Large intestine (tissue), 3 donors: ENCODE data around the gene HOXA9. TPM values are rescaled to one million over a fixed set of nuclear protein-coding genes. Genes with fewer than 3 reads are reported as not detected.

Experiments used
- DNase-seq, 2 donors: peaks; one replicate each; pipeline versions ENCODE4 v3.0.0 to v3.0.0-alpha.2; 2013
- H3K27ac ChIP-seq: one replicate; pipeline ENCODE4 v1.5.1; 2013; ENCODE audit warnings: low read length
- H3K27me3 ChIP-seq: 2 replicates; pipeline ENCODE4 v1.6.1; 2013; ENCODE audit warnings: low read length; ENCODE audit not compliant: control insufficient read depth, insufficient read depth
- H3K36me3 ChIP-seq: 2 replicates; pipeline ENCODE4 v1.6.1; 2013; ENCODE audit warnings: low read length; ENCODE audit not compliant: control insufficient read depth, insufficient read depth
- H3K4me1 ChIP-seq: one replicate; pipeline ENCODE4 v1.6.1; 2013; ENCODE audit warnings: low read length; ENCODE audit not compliant: control insufficient read depth, insufficient read depth
- H3K4me3 ChIP-seq: one replicate; pipeline ENCODE4 v1.5.1; 2013; ENCODE audit warnings: low read length
- H3K9me3 ChIP-seq: one replicate; pipeline ENCODE4 v1.6.1; 2013; ENCODE audit warnings: mild to moderate bottlenecking, low read depth, low read length, moderate library complexity; ENCODE audit not compliant: control insufficient read depth
- WGBS: methylation state at CpG from one replicate; pipeline ENCODE4 v1.1.5; 2013; ENCODE audit warnings: low lambda C conversion rate; ENCODE audit not compliant: insufficient coverage; 5-methylcytosine and 5-hydroxymethylcytosine counted together
- polyA plus RNA-seq: library from polyadenylated mRNA; unstranded; fragments of 120-200 nt; gene quantifications from one replicate; pipeline ENCODE4 v1.2.1, GENCODE V29; 2013

Gene HOXA9
- polyA plus RNA-seq, 1 donor, result 0.33 TPM

DNA sequence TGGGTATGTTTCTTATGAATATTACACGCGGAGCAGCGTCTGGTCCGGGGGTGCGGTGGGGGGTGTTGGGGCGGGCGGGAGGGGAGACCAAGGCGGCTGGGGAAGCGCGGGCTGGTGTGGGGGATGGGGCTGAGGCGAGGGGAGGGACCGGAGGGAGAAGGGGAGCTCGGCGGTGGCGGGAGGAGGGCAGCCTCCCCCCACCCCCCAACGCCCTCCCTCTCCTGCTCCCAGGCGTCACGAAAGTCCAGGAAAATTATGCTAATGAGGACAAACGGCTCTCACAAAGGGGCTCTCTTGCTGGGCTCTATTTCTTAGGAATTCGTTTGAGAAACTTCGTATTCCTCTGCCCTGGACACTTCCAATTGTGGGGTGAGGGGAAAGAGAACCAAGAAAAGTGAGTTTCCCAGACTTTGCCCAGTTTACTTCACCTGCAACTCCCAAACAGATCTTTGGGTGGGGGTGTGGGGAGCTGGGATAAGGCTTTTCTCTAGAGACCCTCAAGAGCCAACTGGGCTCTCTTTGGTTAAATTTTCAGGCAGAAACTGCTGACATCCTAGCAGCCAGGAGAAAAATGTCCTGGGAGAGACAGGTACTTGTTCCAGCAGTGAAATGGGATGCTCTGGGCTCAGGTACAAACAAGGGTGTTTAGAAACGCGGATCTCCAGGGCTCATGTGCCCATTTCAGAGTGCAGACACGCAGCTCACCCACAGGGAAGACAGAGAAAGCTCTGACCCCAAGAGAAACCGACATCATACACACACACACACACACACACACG, 51.2 kb downstream of the HOXA9 start:
- Histone ChIP-seq H3K4me1 (peaks cover 52% of the 10 kb centered on the region), H3K27ac (peak overlapping the region; percentile 81), H3K36me3 (peaks cover 28% of the 10 kb centered on the region), H3K4me3 (peak overlapping the region; percentile 53), H3K27me3 (peaks cover 3% of the 10 kb centered on the region), H3K9me3 (peaks cover 5% of the 10 kb centered on the region)
- DNase-seq, result peak in 1 of 2 donors; percentile 70
- no CpG with 5 or more reads among the region's 26 CpGs for WGBS

DNA sequence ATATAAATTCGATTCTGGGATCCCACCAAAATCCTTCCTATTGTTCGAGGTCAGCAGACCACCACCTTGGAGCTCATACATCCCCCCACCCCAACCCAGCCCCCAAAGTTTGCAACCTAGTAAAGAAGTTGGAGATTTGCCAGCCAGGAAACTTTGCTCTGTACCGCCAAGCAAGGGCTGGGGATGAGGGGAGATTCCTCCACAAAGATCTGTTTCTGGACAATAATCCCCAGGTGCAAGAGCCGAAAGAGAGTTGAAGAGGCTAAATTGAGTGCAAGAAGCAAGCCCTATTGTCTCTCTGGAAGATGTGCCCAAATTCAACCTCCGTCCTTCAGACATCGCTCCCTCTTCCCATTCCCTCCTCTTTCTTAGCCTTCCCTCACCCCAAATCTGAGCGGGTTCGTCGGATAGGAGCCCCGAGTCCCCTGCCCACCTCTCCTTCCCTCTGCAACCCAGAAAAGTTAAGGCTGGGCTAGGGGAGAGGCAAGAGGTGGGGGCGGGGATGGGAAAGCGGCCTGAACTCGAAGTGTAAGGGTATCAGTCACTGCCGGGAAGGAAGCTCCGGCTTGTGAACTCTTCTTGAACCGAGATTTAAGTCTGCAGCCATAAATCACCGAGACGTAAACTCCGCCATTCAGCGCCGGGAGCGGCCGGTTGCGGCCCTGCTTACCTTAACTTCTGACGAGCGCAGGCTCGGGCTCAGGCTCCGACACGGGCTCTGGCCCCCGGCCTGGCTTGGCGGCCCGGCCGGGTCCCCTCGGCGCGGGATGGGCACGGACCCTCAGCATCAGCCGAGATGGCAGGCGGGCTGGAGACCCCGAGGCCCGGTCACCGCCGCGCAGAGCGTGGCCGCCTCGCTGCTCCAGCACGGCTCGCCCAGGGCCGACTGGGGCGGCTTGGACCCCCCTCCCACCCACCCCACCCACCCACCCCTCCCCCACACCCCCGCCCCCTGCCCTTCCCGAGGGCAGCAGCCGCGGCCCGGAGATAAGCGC, 52.1 kb downstream of the HOXA9 start:
- peak; percentile 80 to 89 for DNase-seq
- peak overlapping the region; percentile 81 for H3K27ac ChIP-seq
- H3K36me3 ChIP-seq, result peaks cover 27% of the 10 kb centered on the region
- WGBS, result 0% methylated on average over 1 of the region's 57 CpGs
- H3K27me3 ChIP-seq, result peaks cover 3% of the 10 kb centered on the region
- peaks cover 48% of the 10 kb centered on the region for H3K4me1 ChIP-seq
- peak overlapping the region; percentile 53 for H3K4me3 ChIP-seq
- peaks cover 5% of the 10 kb centered on the region for H3K9me3 ChIP-seq

Other genes with a start within 250 kb of the HOXA9 start
- 1.5 TPM for gene HOXA1, start 69.5 kb downstream of the HOXA9 start, polyA plus RNA-seq
- gene HOXA2, start 62.9 kb downstream of the HOXA9 start, polyA plus RNA-seq, result 5.5 TPM
- 19.7 TPM for gene HOXA4, start 34.8 kb downstream of the HOXA9 start, polyA plus RNA-seq
- 30.3 TPM for gene HOXA5, start 21.9 kb downstream of the HOXA9 start, polyA plus RNA-seq
- 4.0 TPM for gene HOXA6, start 17.8 kb downstream of the HOXA9 start, polyA plus RNA-seq
- gene HOXA3, start 13.0 kb downstream of the HOXA9 start, polyA plus RNA-seq, result 19.1 TPM
- gene HOXA7, start 8.9 kb downstream of the HOXA9 start, polyA plus RNA-seq, result 2.3 TPM
- gene HOXA10, start 8.8 kb upstream of the HOXA9 start, polyA plus RNA-seq, result 0.12 TPM
- not detected for gene HOXA11, start 19.7 kb upstream of the HOXA9 start, polyA plus RNA-seq
- gene HOXA13, start 34.6 kb upstream of the HOXA9 start, polyA plus RNA-seq, result not detected
- gene EVX1, start 77.3 kb upstream of the HOXA9 start, polyA plus RNA-seq, result not detected